A375 (cell line): ENCODE data around the gene CFAP69. TPM values are rescaled to one million over a fixed set of nuclear protein-coding genes. Genes with fewer than 3 reads are reported as not detected.

Experiments
- small RNA-seq: library from RNA; depleted of rRNA; stranded (forward); fragments of <200 nt; gene quantifications from one replicate; pipeline ENCODE3, GENCODE V24; 2014
- total RNA-seq: library from RNA; depleted of rRNA; stranded (reverse); fragments of >200 nt; shearing (Covaris generic); gene quantifications from 2 replicates; pipeline ENCODE4 v1.2.3, GENCODE V29; 2014; rRNA removed

CFAP69 gene, protein sequence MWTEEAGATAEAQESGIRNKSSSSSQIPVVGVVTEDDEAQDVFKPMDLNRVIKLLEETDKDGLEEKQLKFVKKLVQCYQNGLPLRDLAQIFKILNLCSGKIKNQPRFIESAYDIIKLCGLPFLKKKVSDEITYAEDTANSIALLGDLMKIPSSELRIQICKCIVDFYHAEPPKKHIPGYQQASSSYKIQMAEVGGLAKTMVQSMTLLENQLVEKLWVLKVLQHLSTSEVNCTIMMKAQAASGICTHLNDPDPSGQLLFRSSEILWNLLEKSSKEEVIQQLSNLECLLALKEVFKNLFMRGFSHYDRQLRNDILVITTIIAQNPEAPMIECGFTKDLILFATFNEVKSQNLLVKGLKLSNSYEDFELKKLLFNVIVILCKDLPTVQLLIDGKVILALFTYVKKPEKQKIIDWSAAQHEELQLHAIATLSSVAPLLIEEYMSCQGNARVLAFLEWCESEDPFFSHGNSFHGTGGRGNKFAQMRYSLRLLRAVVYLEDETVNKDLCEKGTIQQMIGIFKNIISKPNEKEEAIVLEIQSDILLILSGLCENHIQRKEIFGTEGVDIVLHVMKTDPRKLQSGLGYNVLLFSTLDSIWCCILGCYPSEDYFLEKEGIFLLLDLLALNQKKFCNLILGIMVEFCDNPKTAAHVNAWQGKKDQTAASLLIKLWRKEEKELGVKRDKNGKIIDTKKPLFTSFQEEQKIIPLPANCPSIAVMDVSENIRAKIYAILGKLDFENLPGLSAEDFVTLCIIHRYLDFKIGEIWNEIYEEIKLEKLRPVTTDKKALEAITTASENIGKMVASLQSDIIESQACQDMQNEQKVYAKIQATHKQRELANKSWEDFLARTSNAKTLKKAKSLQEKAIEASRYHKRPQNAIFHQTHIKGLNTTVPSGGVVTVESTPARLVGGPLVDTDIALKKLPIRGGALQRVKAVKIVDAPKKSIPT
- 4.8 and 13.1 TPM in 2 replicates for total RNA-seq

DNA sequence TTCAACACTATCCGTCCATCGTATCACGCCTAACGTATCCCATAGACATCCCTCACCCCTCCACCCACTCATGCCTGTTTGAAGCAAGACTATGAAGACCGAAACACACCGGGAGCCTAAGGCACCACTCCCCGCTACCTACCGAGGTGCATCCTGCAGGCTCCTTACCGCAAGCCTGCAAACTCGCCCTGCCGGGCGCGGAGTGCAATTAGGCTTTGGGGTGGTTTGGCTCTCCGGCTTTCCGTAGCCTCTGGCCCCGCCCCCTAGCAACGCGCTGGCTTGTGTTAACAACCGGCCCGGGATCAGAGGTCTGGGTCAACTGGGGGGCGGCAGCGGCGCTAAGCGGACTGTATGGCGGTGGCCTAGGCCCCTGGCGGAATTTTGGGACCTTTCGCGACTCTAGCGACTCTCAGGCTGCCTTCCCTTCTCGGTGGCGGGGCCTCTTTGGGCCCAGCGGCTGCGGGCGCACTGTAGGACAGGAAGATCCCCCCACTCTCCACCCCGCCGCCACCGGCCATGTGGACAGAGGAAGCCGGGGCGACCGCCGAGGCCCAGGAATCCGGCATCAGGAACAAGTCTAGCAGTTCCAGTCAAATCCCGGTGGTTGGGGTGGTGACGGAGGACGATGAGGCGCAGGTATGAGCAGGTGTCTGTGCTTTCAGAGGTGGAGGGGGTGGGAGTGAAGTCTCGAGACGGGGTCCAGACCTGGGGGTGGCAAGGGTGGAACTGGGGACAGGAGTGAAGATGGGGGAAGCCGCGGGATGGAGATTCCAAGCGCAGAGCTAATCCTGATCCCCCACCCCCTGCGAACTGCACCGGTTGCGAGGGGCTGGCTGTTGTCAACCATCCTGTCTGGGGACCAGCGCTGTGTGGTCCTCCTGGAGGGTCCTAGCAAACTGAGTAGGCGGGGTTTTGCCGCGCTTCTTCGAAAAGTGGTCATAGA is at the start of gene CFAP69:
Gene CFAP69 (plus strand): TSS at position 266 of the 943 bp plus-strand sequence. CDS start 251 bp downstream, at position 517.

DNA sequence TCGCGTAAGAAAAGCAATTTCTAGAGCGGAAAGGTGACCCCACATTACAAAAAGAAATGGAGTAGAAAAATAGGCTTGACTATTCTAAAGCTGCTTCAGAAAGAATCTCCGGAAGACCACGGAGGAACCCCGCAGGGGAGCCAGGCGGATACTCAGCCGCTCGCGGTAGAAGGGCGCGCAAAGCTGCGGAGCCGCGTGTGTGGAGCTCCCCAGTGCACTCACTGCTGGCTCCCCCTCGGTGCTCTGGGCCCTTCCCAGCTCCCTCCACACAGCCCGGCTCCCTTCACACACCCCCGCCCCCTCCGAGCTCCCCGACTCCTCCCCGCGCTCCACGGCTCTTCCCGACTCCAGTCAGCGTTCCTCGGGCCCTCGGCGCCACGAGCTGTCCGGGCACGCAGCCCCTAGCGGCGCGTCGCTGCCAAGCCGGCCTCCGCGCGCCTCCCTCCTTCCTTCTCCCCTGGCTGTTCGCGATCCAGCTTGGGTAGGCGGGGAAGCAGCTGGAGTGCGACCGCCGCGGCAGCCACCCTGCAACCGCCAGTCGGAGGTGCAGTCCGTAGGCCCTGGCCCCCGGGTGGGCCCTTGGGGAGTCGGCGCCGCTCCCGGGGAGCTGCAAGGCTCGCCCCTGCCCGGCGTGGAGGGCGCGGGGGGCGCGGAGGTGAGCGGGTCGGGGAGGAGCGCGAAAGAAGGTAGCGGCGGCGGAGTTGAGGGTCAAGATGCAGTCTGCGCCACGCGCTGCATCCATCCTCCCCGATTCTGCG is 33.4 kb upstream of the CFAP69 start, which contains the start of gene STEAP2:
Gene STEAP2 (plus strand): TSS at position 350 of the 758 bp plus-strand sequence. CDS start 13,343 bp downstream, outside the sequence.

DNA sequence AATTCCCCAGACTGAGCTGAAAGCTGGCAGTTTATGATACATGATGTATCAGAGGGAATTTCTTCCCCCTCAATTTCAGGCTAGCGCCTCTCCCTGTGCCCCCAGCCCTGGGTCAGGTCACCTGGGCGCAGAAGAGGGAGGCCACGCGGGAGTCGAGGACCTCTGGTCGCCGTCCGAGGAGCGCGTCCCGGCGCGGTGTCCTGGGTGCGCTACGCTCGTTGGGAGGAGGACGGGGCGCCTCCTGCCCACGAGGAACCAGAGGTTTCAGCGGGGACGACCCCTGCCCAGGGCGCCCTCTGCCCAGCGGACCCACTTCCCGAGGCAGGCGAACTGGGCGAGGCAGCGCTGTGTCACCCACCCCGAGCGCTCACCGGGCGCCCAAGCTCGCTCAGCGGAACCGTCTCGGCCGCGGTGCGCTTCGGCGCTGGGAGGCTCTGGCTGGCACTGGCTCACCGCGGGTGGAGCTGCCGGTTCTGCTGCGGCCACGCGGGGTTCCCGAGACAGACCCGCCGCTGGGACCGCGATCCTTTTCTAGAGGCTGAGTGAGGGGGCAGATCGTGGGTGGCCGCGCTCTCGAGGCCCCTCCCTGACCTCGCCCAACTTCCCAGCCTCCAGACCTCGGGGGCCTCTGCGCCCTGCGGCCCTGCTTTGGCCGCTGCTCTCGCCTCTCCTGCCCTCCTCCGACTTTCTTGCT is 76.0 kb downstream of the CFAP69 start, which contains the start of gene FAM237B:
Gene FAM237B (minus strand): TSS at position 504 of the 694 bp plus-strand sequence. CDS start 1,556 bp downstream, outside the sequence.

DNA sequence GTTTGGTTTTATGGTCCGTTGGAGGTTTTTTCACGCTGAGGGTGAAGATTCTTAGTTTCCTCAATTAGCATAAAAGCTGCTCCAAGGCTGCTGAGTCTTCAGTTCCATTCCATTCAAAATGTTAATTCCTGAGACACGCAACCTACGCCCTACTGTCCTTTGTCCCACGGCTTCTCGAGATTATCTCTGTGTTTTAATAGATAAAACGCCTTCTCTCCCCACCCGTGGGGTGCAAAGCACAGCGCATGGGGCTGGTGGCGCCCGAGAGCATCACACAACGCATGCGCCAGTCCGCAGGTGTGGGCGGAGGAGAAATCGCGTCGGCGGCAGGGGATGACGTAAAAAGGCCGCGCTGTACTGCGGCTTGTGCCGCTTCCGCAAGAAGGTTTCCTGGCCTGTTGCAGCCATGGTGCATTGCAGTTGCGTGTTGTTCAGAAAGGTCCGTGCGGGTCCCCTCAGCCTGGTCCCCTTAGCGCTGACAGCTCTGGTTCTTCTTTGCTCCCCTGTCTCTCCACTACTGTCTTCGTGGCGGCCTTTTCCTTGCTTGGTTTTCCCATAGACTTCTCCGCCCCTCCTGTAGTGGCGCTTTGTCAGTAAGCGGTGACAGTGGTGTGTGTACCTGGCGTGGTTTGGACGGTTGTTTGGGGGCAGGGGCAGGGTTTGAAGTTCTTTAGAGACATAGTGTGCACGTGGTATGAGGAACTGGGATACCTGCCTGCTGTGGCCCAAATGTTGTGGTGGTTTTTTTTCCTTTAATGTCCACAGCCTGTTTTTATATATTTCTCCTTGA is 101.6 kb downstream of the CFAP69 start, which contains the start of gene GTPBP10:
Gene GTPBP10 (plus strand): TSS at position 381 of the 790 bp plus-strand sequence. CDS start 26 bp downstream, at position 407.

Small RNAs within 50 kb of the gene (small RNA-seq; reads per million reads assigned to genes)
- not detected for gene RF00019

Other genes starting within 250 kb of the CFAP69 start
- 3.8 and 5.6 TPM in 2 replicates for gene STEAP1, start 90.7 kb upstream of the CFAP69 start, total RNA-seq
- gene STEAP2, start 33.4 kb upstream of the CFAP69 start, total RNA-seq: 0.64 and 2.5 TPM in 2 replicates
- not detected in 2 replicates for gene FAM237B, start 76.1 kb downstream of the CFAP69 start, total RNA-seq
- gene GTPBP10, start 101.5 kb downstream of the CFAP69 start, total RNA-seq: 15.7 and 23.7 TPM in 2 replicates
- 25.1 and 25.7 TPM in 2 replicates for gene CLDN12, start 158.3 kb downstream of the CFAP69 start, total RNA-seq
- not detected in 2 replicates for gene PTTG1IP2, start 224.5 kb downstream of the CFAP69 start, total RNA-seq